Ectodermal cell (in vitro differentiated cells): Measurements from ENCODE around the gene SDHC.
A peak's percentile ranks its signal among the peaks of the same experiment; 100 is the strongest.
"Not testable (repeated sequence)": the region's sequence is repeated elsewhere in the genome, so short reads cannot be mapped to it uniquely, and the experiment has no call there.

Experiments used
- H3K27ac ChIP-seq: 2 replicates; pipeline ENCODE4 v1.7.0; 2013; ENCODE audit warnings: mild to moderate bottlenecking, low read depth, low read length; ENCODE audit not compliant: insufficient read depth, poor library complexity, severe bottlenecking
- H3K27me3 ChIP-seq: 2 replicates; pipeline ENCODE4 v1.7.0; 2013; ENCODE audit warnings: mild to moderate bottlenecking, low read length; ENCODE audit not compliant: insufficient read depth, control insufficient read depth, poor library complexity, severe bottlenecking
- H3K36me3 ChIP-seq: one replicate; pipeline ENCODE4 v1.7.0; 2013; ENCODE audit warnings: low read length; ENCODE audit not compliant: control insufficient read depth, insufficient read depth
- H3K4me1 ChIP-seq: one replicate; pipeline ENCODE4 v1.7.0; 2013; ENCODE audit warnings: low read length; ENCODE audit not compliant: control insufficient read depth, insufficient read depth
- H3K4me3 ChIP-seq: 2 replicates; pipeline ENCODE4 v1.7.0; 2013; ENCODE audit warnings: low read depth, low read length, control low read depth; ENCODE audit not compliant: insufficient read depth
- H3K9me3 ChIP-seq: 2 replicates; pipeline ENCODE4 v1.7.0; 2013; ENCODE audit warnings: mild to moderate bottlenecking, low read length, moderate library complexity; ENCODE audit not compliant: control insufficient read depth
- WGBS, 2 experiments: methylation state at CpG; one replicate each; pipeline ENCODE4 v1.1.7; 2013; ENCODE audit warnings: missing lambda C conversion rate in 2 of 2; 5-methylcytosine and 5-hydroxymethylcytosine counted together

The SDHC gene

GRCh38 chr1:161379071-161379470 is 64.9 kb downstream of the SDHC start:
- Histone ChIP-seq H3K4me1 (no peaks in the 10 kb centered on the region), H3K27ac (no peak overlapping the region), H3K4me3 (no peak overlapping the region), H3K36me3 (no peaks in the 10 kb centered on the region), H3K9me3 (no peaks in the 10 kb centered on the region), H3K27me3 (no peaks in the 10 kb centered on the region)
- 92 to 95% methylated on average over 18 of the region's 18 CpGs for WGBS, 2 experiments

DNA sequence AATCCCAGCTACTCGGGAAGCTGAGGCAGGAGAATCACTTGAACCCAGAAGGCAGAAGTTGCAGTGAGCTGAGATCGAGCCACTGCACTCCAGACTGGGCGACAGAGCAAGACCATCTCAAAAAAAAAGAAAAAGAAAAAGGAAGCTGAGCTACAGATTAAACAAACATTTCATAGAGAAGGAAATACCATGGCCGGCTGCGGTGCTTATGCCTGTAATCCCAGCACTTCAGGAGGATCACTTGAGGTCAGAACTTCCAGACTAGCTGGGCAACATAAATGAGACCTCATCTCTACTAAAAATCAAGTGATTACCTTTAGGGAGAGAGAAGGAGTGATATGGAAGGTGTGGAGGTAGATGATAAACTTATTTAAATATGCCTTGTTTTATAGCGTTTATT is 67.5 kb downstream of the SDHC start:
- H3K27ac ChIP-seq, result no peak overlapping the region
- H3K4me1 ChIP-seq, result no peaks in the 10 kb centered on the region
- no peaks in the 10 kb centered on the region for H3K9me3 ChIP-seq
- 92 to 95% methylated on average over 5 of the region's 6 CpGs for WGBS, 2 experiments
- H3K27me3 ChIP-seq, result no peaks in the 10 kb centered on the region
- no peaks in the 10 kb centered on the region for H3K36me3 ChIP-seq
- no peak overlapping the region for H3K4me3 ChIP-seq

DNA sequence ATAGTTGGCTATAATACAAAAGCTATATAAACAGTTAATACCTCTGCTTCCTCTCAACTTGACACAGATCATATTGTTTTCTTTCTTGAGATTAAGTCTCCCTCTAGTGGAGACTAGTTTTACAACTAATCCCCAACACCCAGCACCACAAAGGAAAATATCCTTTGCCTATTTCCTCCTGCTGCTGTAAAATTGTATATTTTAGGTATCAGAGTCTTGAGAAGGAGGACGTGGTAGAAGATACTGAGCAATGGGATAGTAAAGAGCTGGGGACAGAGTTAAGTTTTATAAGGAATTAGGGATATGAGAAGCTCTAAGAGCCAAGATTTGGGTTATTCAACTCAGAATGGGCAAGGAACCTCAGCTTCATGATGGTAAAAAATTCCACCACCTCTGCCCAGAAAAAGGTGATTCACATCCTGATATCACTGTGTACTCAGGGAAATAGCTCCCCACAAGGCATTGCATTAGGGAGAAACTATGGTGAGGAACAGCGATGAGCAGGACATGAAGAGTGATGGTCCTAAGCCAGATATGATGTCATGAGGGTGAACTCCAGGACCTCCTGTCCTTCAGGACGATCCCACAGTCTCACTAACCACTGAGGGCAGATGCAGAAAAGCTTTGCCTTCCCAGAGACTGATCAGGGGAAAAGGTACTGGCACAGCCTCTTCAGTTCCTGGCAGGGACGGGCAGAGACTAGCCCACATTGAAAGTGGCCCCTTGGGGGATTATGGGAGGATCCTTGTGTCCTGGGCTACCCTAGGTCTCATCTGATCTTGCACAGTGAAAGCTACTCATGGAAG is 68.2 kb downstream of the SDHC start:
- H3K27ac ChIP-seq, result no peak overlapping the region
- no peak overlapping the region for H3K4me3 ChIP-seq
- H3K36me3 ChIP-seq, result no peaks in the 10 kb centered on the region
- H3K27me3 ChIP-seq, result no peaks in the 10 kb centered on the region
- WGBS, 2 experiments, result 60 to 64% methylated on average over 4 of the region's 4 CpGs
- H3K9me3 ChIP-seq, result no peaks in the 10 kb centered on the region
- no peaks in the 10 kb centered on the region for H3K4me1 ChIP-seq

- 88 to 100% methylated on average over 3 of the region's 3 CpGs for WGBS, 2 experiments
- Histone ChIP-seq H3K4me1 (no peaks in the 10 kb centered on the region), H3K9me3 (no peaks in the 10 kb centered on the region), H3K36me3 (no peaks in the 10 kb centered on the region), H3K27me3 (peaks cover 10% of the 10 kb centered on the region), H3K27ac (no peak overlapping the region), H3K4me3 (no peak overlapping the region)
Measured at GRCh38 chr1:161388639-161389038, 74.5 kb downstream of the SDHC start.

DNA sequence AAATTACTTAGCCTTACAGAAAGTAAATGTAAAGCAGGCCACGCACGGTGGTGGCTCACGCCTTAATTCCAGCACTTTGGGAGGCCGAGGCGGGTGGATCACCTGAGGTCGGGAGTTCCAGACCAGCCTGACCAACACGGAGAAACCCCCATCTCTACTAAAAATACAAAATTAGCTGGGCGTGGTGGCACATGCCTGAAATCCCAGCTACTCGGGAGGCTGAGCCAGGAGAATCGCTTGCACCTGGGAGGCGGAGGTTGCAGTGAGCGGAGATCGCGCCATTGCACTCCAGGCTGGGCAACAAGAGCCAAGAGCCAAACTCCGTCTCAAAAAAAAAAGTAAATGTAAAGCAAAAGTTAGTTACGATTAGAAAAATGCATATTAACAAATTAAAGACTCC is 75.0 kb downstream of the SDHC start:
- not testable (repeated sequence) for H3K36me3 ChIP-seq, H3K4me1 ChIP-seq, H3K27me3 ChIP-seq, H3K9me3 ChIP-seq, H3K27ac ChIP-seq
- peak overlapping the region; percentile 38 for H3K4me3 ChIP-seq
- 80 to 84% methylated on average over 15 to 16 of the region's 16 CpGs for WGBS, 2 experiments

DNA sequence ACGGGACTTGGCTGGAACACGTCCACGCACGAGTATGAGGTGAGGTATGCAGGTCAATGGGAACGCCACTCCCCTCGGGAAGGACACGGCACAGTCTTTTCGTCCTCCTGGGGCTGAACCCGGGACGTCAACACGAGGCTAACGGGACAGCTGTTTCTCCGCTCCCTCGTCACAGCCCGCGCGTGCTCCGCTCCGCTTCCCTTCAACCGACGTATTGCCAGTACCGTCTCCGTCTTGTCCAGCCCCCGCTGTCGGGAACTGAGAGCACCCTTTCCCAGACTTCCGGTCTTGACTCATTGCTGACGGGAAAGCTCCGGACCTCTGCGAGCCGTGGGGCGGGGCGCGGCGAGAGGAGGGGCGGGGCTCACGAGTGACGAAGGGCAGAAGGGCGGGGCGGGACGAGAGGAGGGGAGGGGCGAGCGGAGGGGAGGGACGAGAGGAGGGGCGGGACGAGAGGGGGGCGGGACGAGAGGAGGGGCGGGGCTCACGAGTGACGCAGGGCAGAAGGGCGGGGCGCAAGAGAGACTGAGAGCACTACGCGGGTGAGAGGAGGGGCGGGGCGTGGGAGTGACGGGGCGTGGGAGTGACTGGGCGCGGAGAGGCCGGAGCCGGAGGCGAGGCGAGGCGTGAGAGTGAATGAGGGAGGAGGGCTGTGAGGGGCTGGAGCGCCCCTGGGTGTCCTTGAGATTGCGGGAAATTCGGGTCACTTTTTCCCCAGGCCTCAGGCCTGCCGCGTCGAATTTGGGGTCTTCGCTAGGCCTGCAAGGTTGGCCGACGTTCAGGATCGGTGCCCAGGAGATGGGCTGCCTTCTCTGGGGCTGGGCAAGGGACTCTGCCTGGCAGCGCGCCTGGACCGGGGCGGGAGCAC is 75.7 kb downstream of the SDHC start:
- Histone ChIP-seq H3K4me1 (no peaks in the 10 kb centered on the region), H3K36me3 (no peaks in the 10 kb centered on the region), H3K4me3 (peak overlapping the region; percentile 78), H3K27me3 (peaks cover 10% of the 10 kb centered on the region), H3K27ac (no peak overlapping the region), H3K9me3 (no peaks in the 10 kb centered on the region)
- 1% methylated on average over 68 to 77 of the region's 79 CpGs for WGBS, 2 experiments

DNA sequence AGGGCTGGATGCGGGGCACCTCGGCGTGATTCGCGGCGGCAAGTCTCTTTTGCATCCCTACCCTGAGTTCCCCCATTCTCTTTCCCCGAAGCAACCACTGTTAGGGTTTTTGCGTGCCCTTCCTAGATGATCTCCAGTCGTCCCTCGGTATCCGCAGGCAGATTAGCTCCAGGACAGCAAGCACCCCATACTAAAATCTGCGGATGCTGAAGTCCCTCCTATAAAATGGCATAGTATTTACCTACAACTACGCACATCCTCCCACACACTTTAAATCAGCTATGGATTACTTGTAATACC is 76.3 kb downstream of the SDHC start:
- H3K4me1 ChIP-seq, result no peaks in the 10 kb centered on the region
- WGBS, 2 experiments, result 7 to 12% methylated on average over 12 to 13 of the region's 13 CpGs
- peaks cover 10% of the 10 kb centered on the region for H3K27me3 ChIP-seq
- no peaks in the 10 kb centered on the region for H3K36me3 ChIP-seq
- no peaks in the 10 kb centered on the region for H3K9me3 ChIP-seq
- H3K4me3 ChIP-seq, result peak overlapping the region; percentile 78
- H3K27ac ChIP-seq, result no peak overlapping the region

DNA sequence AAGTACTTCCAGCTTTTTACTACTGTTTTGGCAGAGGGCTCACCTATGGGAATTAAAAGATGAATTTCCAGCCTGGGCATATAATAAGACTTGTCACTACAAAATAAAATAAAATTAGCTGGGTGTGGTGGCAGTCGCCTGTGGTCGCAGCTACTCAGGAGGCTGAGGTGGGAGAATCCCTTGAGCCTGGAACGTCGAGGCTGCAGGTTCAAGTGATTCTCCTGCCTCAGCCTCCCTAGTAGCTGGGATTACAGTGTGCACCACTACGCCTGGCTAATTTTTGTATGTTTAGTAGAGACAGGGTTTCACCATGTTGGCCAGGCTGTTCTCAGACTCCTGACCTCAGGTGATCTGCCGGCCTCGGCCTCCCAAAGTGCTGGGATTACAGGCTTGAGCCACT is 77.0 kb downstream of the SDHC start:
- WGBS, 2 experiments, result 90 to 93% methylated on average over 7 of the region's 7 CpGs
- H3K27ac ChIP-seq, H3K4me3 ChIP-seq: not testable (repeated sequence)

GRCh38 chr1:161391611-161392010 is 77.4 kb downstream of the SDHC start:
- Histone ChIP-seq H3K27ac (no peak overlapping the region), H3K4me1 (no peaks in the 10 kb centered on the region), H3K9me3 (no peaks in the 10 kb centered on the region), H3K36me3 (no peaks in the 10 kb centered on the region), H3K4me3 (no peak overlapping the region), H3K27me3 (peaks cover 10% of the 10 kb centered on the region)
- WGBS, 2 experiments, result 91 to 92% methylated on average over 8 of the region's 8 CpGs

More for the DNA sequence above, 77.0 kb downstream of the SDHC start:
- H3K27me3 ChIP-seq, H3K4me1 ChIP-seq, H3K9me3 ChIP-seq, H3K36me3 ChIP-seq: not testable (repeated sequence)

- peaks cover 10% of the 10 kb centered on the region for H3K27me3 ChIP-seq
- H3K36me3 ChIP-seq, result no peaks in the 10 kb centered on the region
- no peaks in the 10 kb centered on the region for H3K4me1 ChIP-seq
- no peak overlapping the region for H3K4me3 ChIP-seq
- no peaks in the 10 kb centered on the region for H3K9me3 ChIP-seq
- H3K27ac ChIP-seq, result no peak overlapping the region
Measured at GRCh38 chr1:161393151-161393550, 79.0 kb downstream of the SDHC start.
